Neural cell (in vitro differentiated cells): ENCODE data around the gene NCAPH2.

ENCODE experiments used
- CTCF ChIP-seq: fragments of 450-650 bp; IDR thresholded peaks from 2 replicates; pipeline ENCODE4 v1.5.1; 2014; ENCODE audit warnings: antibody characterized with exemption, mild to moderate bottlenecking, moderate library complexity; ENCODE audit not compliant: poor library complexity, severe bottlenecking
- EZH2 ChIP-seq: fragments of 200-600, 300-800 bp; shearing (Covaris generic), sonication (generic); IDR thresholded peaks from 2 replicates; pipeline ENCODE4 v1.6.1; 2014; ENCODE audit warnings: antibody characterized with exemption, low read length, borderline replicate concordance, mild to moderate bottlenecking; ENCODE audit not compliant: insufficient read depth, poor library complexity, severe bottlenecking
- MXI1 ChIP-seq: fragments of 450-650 bp; conservative IDR thresholded peaks from 2 replicates; pipeline ENCODE4 v1.6.1; 2014; ENCODE audit warnings: antibody characterized with exemption, mild to moderate bottlenecking; ENCODE audit not compliant: poor library complexity, severe bottlenecking
- POLR2AphosphoS5 ChIP-seq: IDR thresholded peaks from 2 replicates; pipeline ENCODE4 v1.6.1; 2012
- TF ChIP-seq, protein P1 (sequence below): IDR thresholded peaks from 2 replicates; pipeline ENCODE4 v1.6.1; 2012; ENCODE audit warnings: borderline replicate concordance

GRCh38 chr22:50573491-50574382 is 65.7 kb downstream of the NCAPH2 start:
- TF ChIP-seq MXI1 (no peak), POLR2AphosphoS5 (no peak), EZH2 (no peak), CTCF (no peak)
- TF ChIP-seq, protein P1, sequence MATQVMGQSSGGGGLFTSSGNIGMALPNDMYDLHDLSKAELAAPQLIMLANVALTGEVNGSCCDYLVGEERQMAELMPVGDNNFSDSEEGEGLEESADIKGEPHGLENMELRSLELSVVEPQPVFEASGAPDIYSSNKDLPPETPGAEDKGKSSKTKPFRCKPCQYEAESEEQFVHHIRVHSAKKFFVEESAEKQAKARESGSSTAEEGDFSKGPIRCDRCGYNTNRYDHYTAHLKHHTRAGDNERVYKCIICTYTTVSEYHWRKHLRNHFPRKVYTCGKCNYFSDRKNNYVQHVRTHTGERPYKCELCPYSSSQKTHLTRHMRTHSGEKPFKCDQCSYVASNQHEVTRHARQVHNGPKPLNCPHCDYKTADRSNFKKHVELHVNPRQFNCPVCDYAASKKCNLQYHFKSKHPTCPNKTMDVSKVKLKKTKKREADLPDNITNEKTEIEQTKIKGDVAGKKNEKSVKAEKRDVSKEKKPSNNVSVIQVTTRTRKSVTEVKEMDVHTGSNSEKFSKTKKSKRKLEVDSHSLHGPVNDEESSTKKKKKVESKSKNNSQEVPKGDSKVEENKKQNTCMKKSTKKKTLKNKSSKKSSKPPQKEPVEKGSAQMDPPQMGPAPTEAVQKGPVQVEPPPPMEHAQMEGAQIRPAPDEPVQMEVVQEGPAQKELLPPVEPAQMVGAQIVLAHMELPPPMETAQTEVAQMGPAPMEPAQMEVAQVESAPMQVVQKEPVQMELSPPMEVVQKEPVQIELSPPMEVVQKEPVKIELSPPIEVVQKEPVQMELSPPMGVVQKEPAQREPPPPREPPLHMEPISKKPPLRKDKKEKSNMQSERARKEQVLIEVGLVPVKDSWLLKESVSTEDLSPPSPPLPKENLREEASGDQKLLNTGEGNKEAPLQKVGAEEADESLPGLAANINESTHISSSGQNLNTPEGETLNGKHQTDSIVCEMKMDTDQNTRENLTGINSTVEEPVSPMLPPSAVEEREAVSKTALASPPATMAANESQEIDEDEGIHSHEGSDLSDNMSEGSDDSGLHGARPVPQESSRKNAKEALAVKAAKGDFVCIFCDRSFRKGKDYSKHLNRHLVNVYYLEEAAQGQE: no peak
